ENCODE results near the gene IFITM5. TPM values are rescaled to one million over a fixed set of nuclear protein-coding genes. Genes with fewer than 3 reads are reported as not detected.
"Not testable (repeated sequence)": the region's sequence is repeated elsewhere in the genome, so short reads cannot be mapped to it uniquely, and the experiment has no call there.

The IFITM5 gene
- total RNA-seq, 4 donors from 2014 or later, result not detected

DNA sequence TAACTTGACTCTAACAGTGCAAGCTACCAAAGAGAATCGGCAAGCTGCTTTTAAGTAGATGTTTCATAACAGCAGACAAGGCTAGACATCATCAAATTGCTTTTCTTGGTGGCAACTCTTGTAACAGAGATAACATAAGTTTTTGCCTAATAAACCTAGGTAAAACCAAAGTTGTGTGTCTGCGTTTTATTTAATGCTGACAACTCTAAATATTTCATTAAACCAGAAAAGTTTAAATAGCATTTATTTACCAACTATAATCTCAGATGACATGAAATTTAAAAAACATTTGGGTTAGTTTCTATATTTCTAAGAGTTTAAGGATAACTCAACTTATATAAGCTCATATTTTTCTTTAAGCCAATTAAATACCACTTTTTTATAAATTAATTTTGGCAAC, 40.6 kb upstream of the IFITM5 start:
- TF ChIP-seq POLR2A (IDR thresholded peaks at IDR 0.05), result no peak
- TF ChIP-seq, protein P1, sequence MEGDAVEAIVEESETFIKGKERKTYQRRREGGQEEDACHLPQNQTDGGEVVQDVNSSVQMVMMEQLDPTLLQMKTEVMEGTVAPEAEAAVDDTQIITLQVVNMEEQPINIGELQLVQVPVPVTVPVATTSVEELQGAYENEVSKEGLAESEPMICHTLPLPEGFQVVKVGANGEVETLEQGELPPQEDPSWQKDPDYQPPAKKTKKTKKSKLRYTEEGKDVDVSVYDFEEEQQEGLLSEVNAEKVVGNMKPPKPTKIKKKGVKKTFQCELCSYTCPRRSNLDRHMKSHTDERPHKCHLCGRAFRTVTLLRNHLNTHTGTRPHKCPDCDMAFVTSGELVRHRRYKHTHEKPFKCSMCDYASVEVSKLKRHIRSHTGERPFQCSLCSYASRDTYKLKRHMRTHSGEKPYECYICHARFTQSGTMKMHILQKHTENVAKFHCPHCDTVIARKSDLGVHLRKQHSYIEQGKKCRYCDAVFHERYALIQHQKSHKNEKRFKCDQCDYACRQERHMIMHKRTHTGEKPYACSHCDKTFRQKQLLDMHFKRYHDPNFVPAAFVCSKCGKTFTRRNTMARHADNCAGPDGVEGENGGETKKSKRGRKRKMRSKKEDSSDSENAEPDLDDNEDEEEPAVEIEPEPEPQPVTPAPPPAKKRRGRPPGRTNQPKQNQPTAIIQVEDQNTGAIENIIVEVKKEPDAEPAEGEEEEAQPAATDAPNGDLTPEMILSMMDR (IDR thresholded peaks at IDR 0.05), result no peak
- WGBS, 2 donors, result 80 to 91% methylated on average over 2 of the region's 2 CpGs
- H3K4me3 ChIP-seq (ENCODE audit: low read depth, poor library complexity, severe bottlenecking), result no peak overlapping the region
- intact Hi-C loops (cut with DNase I; ENCODE audit: low total_unique reads), result no loop called here
- no peak for DNase-seq (ENCODE audit: low spot score in 2 of 2)

DNA sequence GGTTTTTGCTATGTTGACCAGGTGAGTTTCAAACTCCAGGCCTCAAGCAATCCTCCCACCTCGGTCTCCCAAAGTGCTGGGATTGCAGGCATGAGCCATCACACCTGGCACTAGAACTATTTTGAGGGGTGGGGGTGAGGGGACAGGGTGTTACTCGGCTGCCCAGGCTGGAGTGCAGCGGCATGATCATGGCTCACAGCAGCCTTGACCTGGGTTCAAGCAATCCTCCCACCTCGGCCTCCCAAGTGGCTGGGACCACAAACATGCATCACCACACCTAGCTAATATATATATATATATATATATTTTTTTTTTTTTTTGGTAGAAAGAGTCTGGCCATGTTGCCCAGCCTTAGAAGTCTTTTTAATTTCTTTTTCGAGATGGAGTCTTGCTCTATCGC, 38.4 kb upstream of the IFITM5 start:
- intact Hi-C loops (cut with DNase I; ENCODE audit: low total_unique reads), result no loop called here
- no peak for TF ChIP-seq POLR2A (IDR thresholded peaks at IDR 0.05)
- TF ChIP-seq, protein P1 (IDR thresholded peaks at IDR 0.05), result no peak
- WGBS, 2 donors, result 93 to 98% methylated on average over 6 of the region's 6 CpGs
- no peak overlapping the region for H3K4me3 ChIP-seq (ENCODE audit: low read depth, poor library complexity, severe bottlenecking)
- DNase-seq (ENCODE audit: low spot score in 2 of 2), result no peak

DNA sequence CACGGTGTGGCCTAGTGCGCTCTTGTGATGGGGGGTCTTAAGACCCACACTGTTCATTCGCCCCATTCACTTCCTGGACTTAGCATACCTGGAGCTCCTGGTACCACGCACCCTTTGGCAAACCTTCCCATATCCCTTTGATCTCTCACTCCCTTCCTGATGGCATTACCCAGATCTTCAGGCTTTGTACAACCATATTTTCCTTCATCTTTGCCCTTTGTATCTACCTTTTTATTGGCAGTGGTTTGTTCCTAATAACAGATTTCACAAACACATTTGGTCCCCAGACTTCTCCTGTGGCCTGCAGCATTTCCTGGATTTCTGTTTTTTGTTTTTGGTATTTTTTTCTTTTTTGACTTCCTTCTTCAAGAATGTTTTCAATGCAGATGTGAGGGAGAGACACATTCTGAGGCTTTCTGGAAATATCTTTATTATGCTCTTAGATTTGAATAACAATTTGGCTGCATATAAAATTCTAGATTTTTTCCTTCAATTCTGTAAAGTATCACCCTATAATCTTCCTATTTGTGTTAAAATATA, 37.4 kb upstream of the IFITM5 start:
- intact Hi-C loops (cut with DNase I; ENCODE audit: low total_unique reads), result no loop called here
- TF ChIP-seq POLR2A (IDR thresholded peaks at IDR 0.05), result no peak
- TF ChIP-seq, protein P1 (IDR thresholded peaks at IDR 0.05), result no peak
- no peak for DNase-seq (ENCODE audit: low spot score in 2 of 2)
- H3K4me3 ChIP-seq (ENCODE audit: low read depth, poor library complexity, severe bottlenecking), result no peak overlapping the region
- WGBS, 2 donors, result 71 to 88% methylated on average over 4 of the region's 4 CpGs

DNA sequence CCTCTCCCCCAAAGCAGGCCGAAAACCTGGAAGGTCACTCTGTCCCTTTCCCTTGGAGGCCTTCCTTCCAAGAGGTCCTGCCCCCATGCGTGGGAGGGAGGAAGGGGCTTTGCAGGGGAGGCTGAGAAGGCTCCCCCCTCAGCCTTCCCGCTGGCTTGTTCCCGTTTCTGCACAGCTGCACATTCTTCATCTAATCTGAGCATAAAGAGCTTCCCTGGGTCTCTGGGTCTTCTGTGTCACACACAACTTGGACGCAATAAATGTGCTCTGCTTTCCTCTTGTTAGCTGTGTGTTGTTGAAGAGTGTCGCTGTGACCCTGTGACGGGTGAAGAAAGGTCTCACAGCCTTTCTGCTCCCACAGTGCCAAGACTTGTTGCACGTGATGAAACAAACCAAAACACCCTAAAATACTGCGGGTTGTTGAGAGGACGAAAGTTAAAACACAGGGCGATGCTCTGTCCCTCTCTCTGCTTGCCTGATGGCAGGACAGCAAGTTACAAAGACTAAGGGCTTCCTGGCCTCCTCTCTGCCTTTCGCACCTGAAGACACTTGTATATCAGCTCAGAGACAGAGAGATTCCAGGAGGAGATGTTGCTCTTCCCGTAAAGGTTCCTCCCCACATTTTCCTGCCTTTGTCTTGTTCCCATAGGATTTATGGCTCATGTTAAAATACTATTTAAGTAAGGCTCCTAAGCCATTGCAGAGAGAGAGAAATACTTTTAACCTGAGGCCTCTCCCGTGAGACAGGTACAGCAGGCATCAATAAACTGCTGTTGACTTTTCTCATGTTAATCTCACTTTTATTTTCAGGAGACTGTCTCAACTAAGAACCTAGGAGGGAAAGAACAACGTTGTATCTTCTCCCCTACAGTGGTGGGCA, 36.7 kb upstream of the IFITM5 start:
- TF ChIP-seq, protein P1 (IDR thresholded peaks at IDR 0.05), result no peak
- TF ChIP-seq POLR2A (IDR thresholded peaks at IDR 0.05), result no peak
- intact Hi-C loops (cut with DNase I; ENCODE audit: low total_unique reads), result no loop called here
- no peak for DNase-seq (ENCODE audit: low spot score in 2 of 2)
- WGBS, 2 donors, result 46 to 51% methylated on average over 15 of the region's 15 CpGs
- no peak overlapping the region for H3K4me3 ChIP-seq (ENCODE audit: low read depth, poor library complexity, severe bottlenecking)

DNA sequence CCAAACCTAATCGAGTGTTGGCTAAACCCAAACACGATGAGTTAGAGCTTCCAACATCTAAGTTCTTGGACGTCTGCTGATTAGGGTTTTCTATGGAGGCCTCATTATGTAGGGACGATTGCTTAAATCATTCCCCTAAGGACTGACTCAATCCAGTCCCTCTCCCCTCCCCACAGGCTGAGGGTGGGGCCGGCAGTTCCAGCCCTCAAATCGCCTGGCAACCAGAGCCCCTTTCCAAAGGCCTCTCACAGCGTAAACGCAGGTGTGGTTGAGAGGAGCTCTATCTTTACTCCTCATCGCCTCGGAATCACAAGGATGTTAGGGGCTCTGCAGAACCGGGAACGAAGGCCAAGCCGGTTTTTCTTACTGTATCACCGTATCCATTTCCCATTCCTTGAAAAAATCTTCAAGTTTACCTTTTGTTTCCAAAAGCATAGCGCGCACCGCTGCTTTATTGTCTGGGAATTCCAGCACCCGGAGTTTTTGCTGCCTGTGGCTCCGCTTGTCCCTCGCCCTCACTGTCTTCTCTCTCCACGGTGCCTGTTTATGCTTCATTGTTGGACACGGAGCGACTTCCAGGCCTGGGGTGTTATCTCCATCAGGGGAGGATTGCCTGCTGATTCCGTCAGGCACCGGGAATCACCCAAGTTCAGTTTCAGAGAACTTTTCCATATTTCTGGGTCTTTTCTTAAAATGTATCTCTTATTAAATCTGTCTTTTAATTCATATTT, 35.1 kb upstream of the IFITM5 start:
- 56 to 62% methylated on average over 25 of the region's 25 CpGs for WGBS, 2 donors

DNA sequence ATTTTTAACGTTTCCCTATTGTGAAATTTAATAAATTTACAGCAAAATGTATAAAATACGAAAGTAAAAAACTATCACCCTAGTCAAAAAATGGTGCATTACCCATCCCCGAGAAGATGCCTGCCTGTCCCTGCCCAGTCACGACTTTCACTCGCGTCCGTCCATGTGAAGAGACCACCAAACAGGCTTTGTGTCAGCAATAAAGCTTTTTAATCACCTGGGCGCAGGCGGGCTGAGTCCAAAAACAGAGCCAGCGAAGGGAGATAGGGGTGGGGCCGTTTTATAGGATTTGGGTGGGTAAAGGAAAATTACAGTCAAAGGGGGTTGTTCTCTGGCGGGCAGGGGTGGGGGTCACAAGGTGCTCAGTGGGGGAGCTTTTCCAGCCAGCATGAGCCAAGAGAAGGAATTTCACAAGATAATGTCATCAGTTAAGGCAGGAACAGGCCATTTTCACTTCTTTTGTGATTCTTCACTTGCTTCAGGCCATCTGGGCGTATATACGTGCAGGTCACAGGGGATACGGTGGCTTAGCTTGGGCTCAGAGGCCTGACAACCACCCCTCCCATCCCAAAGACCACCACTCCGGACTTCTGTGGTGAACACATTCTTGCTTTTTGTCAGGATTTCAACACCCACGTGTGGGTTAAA, 34.4 kb upstream of the IFITM5 start:
- WGBS, 2 donors, result 86 to 88% methylated on average over 17 of the region's 17 CpGs
- DNase-seq (ENCODE audit: low spot score in 2 of 2); intact Hi-C loops (cut with DNase I; ENCODE audit: low total_unique reads); H3K4me3 ChIP-seq (ENCODE audit: low read depth, poor library complexity, severe bottlenecking): not testable (repeated sequence)

More for the DNA sequence above, 35.1 kb upstream of the IFITM5 start:
- no peak for TF ChIP-seq POLR2A (IDR thresholded peaks at IDR 0.05)
- TF ChIP-seq, protein P1 (IDR thresholded peaks at IDR 0.05), result no peak
- intact Hi-C loops (cut with DNase I; ENCODE audit: low total_unique reads), result no loop called here
- H3K4me3 ChIP-seq (ENCODE audit: low read depth, poor library complexity, severe bottlenecking), result no peak overlapping the region
- no peak for DNase-seq (ENCODE audit: low spot score in 2 of 2)

Data from lower leg skin (tissue), 4 donors.